SK-N-SH treated with all-trans-retinoic acid at 6 μM for 48 hours (cell line): ENCODE data around the gene COPE.
"Not testable (repeated sequence)": the region's sequence is repeated elsewhere in the genome, so short reads cannot be mapped to it uniquely, and the experiment has no call there.

Experiments
- CREB5 ChIP-seq: fragments of 250-450 bp; sonication (Bioruptor Pico); IDR thresholded peaks from 2 replicates; pipeline ENCODE4 v1.5.1; 2020; ENCODE audit warnings: low read depth, mild to moderate bottlenecking, moderate library complexity
- RARB ChIP-seq: fragments of 250-450 bp; sonication (Bioruptor Pico); IDR thresholded peaks from 2 replicates; pipeline ENCODE4 v1.8.0; 2021; ENCODE audit warnings: mild to moderate bottlenecking, moderate library complexity
- TCF4 ChIP-seq: fragments of 250-450 bp; sonication (Bioruptor Pico); IDR thresholded peaks from 2 replicates; pipeline ENCODE4 v1.8.0; 2021; ENCODE audit warnings: mild to moderate bottlenecking, moderate library complexity, borderline replicate concordance
- ZFP3 ChIP-seq: fragments of 250-450 bp; sonication (Bioruptor Pico); IDR thresholded peaks from 2 replicates; pipeline ENCODE4 v1.5.0; 2020; ENCODE audit warnings: mild to moderate bottlenecking, moderate library complexity
- TF ChIP-seq, protein P1 (sequence below): fragments of 250-450 bp; sonication (Bioruptor Pico); IDR thresholded peaks from 2 replicates; pipeline ENCODE4 v1.8.0; 2020; ENCODE audit warnings: mild to moderate bottlenecking, moderate library complexity, borderline replicate concordance

- not testable (repeated sequence) for TF ChIP-seq RARB (CRISPR knock-in tag); TCF4 (CRISPR knock-in tag); CREB5 (CRISPR knock-in tag); ZFP3
- TF ChIP-seq, protein P1, sequence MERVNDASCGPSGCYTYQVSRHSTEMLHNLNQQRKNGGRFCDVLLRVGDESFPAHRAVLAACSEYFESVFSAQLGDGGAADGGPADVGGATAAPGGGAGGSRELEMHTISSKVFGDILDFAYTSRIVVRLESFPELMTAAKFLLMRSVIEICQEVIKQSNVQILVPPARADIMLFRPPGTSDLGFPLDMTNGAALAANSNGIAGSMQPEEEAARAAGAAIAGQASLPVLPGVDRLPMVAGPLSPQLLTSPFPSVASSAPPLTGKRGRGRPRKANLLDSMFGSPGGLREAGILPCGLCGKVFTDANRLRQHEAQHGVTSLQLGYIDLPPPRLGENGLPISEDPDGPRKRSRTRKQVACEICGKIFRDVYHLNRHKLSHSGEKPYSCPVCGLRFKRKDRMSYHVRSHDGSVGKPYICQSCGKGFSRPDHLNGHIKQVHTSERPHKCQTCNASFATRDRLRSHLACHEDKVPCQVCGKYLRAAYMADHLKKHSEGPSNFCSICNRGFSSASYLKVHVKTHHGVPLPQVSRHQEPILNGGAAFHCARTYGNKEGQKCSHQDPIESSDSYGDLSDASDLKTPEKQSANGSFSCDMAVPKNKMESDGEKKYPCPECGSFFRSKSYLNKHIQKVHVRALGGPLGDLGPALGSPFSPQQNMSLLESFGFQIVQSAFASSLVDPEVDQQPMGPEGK (CRISPR knock-in tag): not testable (repeated sequence)
Observed at GRCh38 chr19:18917593-18917992, 1.6 kb downstream of the COPE start.
